Panc1 (cell line): ENCODE data around the gene MT1H. TPM values are rescaled to one million over a fixed set of nuclear protein-coding genes. Genes with fewer than 3 reads are reported as not detected.

ENCODE experiments used
- ATAC-seq: fragments of 200-7000 bp; cut with Tn5 transposase; 2 replicates; pipeline ENCODE4 v1.9.1; 2020; ENCODE audit warnings: mild to moderate bottlenecking, moderate library complexity
- BruUV-seq: library from RNA; stranded (reverse); fragments of 400-500 nt; replicated peaks from 2 replicates; lab custom pipeline; 2021; lab: Mats Ljungman, UMichigan
- CTCF ChIA-PET: fragments of 300-600 bp; sonication (Branson Sonifier 250); formaldehyde crosslinking; loops from one replicate; lab custom pipeline; 2022; ENCODE audit warnings: antibody characterized with exemption; lab: Charles Lee
- POLR2A ChIA-PET: fragments of 300-600 bp; sonication (Branson Sonifier 250); formaldehyde crosslinking; loops from one replicate; lab custom pipeline; 2022; ENCODE audit warnings: antibody characterized with exemption; lab: Charles Lee
- DNase-seq: peaks from one replicate; pipeline ENCODE4 v3.0.0-alpha.2; 2010; ENCODE audit warnings: low read depth, low spot score
- H3K27ac ChIP-seq: 2 replicates; pipeline ENCODE4 v1.5.1; 2011; ENCODE audit warnings: mild to moderate bottlenecking, low read length, inconsistent platforms
- H3K27me3 ChIP-seq: fragments of 200-500 bp; sonication (Bioruptor generic); 2 replicates; pipeline ENCODE4 v1.6.0; 2014; ENCODE audit warnings: low read length, inconsistent platforms; ENCODE audit not compliant: control insufficient read depth, insufficient read depth
- H3K36me3 ChIP-seq: fragments of 200-500 bp; sonication (Bioruptor generic); 2 replicates; pipeline ENCODE4 v1.5.1; 2014; ENCODE audit warnings: inconsistent platforms, mild to moderate bottlenecking, low read length, moderate library complexity; ENCODE audit not compliant: control insufficient read depth, insufficient read depth
- H3K4me1 ChIP-seq: 2 replicates; pipeline ENCODE4 v1.5.1; 2011; ENCODE audit warnings: inconsistent platforms, mild to moderate bottlenecking, low read length, moderate library complexity; ENCODE audit not compliant: control insufficient read depth, insufficient read depth
- H3K4me3 ChIP-seq, 2 experiments: 2 replicates each; pipeline ENCODE4 v1.5.1; 2011 to 2012; ENCODE audit warnings: low read depth in 2 of 2, low read length in 2 of 2, mild to moderate bottlenecking in 2 of 2, inconsistent platforms in 1 of 2, moderate library complexity in 1 of 2
- H3K9me3 ChIP-seq: fragments of 200-500 bp; sonication (Bioruptor generic); 2 replicates; pipeline ENCODE4 v1.5.1; 2014; ENCODE audit warnings: low read depth, mild to moderate bottlenecking, inconsistent platforms, low read length, moderate library complexity; ENCODE audit not compliant: control insufficient read depth, insufficient read depth
- POLR2AphosphoS5 ChIP-seq: IDR thresholded peaks from 2 replicates; pipeline ENCODE4 v1.6.1; 2012; ENCODE audit warnings: mild to moderate bottlenecking, low read depth, low read length, moderate library complexity
- SIN3A ChIP-seq: IDR thresholded peaks from 2 replicates; pipeline ENCODE4 v1.6.1; 2012; ENCODE audit warnings: low read depth, mild to moderate bottlenecking, low read length, moderate library complexity, borderline replicate concordance; ENCODE audit not compliant: insufficient read depth
- TCF7L2 ChIP-seq: IDR thresholded peaks from 2 replicates; pipeline ENCODE4 v1.6.1; 2011; ENCODE audit warnings: mild to moderate bottlenecking, low read depth, low read length, inconsistent platforms
- in situ Hi-C: cut with HindIII; loops from 2 replicates; pipeline ENCODE4 v1.10.0; 2016; ENCODE audit warnings: low sequenced_read_pairs, low pct_unique_long_range_greater_than_20kb
- intact Hi-C: fragments of 100-400 bp; cut with micrococcal nuclease; formaldehyde crosslinking; loops from one replicate; pipeline ENCODE4 v1.10.0; 2022; ENCODE audit not compliant: unreplicated experiment
- total RNA-seq: library from RNA; stranded (reverse); gene quantifications from one replicate; pipeline ENCODE4 v1.2.1, GENCODE V29; 2021; ENCODE audit not compliant: unreplicated experiment
- TF ChIP-seq, protein P1 (sequence below), 2 experiments: IDR thresholded peaks; 2 replicates each; pipeline ENCODE4 v1.6.1; 2011 to 2012; ENCODE audit warnings: low read depth in 2 of 2, control low read depth in 1 of 2, low read length in 1 of 2, mild to moderate bottlenecking in 1 of 2, moderate library complexity in 1 of 2; ENCODE audit not compliant: insufficient read depth in 1 of 2
- TF ChIP-seq, protein P2 (sequence below): fragments of 450-650 bp; IDR thresholded peaks from 2 replicates; pipeline ENCODE4 v1.5.1; 2017; ENCODE audit warnings: mild to moderate bottlenecking

The MT1H gene
- total RNA-seq, 1 experiment from 2014 or later, result not detected

DNA sequence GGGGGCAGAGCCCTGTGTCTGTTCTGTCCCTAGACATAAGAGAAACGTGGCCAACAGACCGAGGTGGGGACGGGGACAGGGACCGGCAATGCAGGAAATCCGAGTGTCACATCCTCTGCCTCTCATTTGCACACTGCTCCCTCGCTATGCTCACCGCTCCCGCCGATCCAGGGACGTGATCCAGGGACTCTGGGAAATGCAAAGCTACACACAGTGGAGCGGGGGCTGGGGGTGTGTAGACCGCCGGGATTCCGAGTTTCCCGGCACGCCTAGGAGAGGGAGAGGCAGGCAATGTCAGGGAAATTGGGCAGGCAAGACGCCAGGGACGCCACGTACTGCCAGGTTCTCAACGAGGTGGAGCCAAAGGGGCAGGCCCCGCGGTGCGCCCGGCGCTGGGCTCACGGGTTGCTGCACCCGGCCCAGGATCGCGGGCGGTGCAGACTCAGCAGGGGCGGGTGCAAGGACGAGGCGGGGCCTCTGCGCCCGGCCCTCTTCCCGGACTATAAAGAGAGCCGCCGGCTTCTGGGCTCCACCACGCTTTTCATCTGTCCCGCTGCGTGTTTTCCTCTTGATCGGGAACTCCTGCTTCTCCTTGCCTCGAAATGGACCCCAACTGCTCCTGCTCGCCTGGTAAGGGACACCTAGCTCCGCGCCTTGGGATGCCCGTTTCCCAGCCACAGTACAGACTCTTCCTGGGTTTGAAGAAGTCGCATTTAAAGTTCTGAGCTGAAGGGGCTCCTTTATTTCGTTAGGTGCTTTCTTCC, 12.5 kb downstream of the MT1H start, which contains the start of gene MT1X:
Gene MT1X, plus strand, starts transcription at position 532 of the 764 bp plus-strand sequence. Its CDS starts 71 bp downstream, at position 603.
- H3K27ac ChIP-seq, result peak within 1 kb of the TSS; percentile 86
- H3K27me3 ChIP-seq, result no peaks in the 10 kb centered on the region
- peak within 1 kb of the TSS; percentile 68 to 75 for H3K4me3 ChIP-seq
- H3K9me3 ChIP-seq, result no peaks in the 10 kb centered on the region; the same call in 1 of the 2 replicates
- peak; percentile 99 for ATAC-seq
- H3K36me3 ChIP-seq, result no peaks in the 10 kb centered on the region
- BruUV-seq, result no TSS peak
- in situ Hi-C loops, result no loop called here
- ChIA-PET POLR2A (interaction anchor here (0.5 to 0.6 kb wide), 2 partner anchors 9 to 156 kb away, joined by 4 to 7 read pairs; no protein-coding TSS in a partner anchor), CTCF (no interaction called here)
- TF ChIP-seq, protein P1, sequence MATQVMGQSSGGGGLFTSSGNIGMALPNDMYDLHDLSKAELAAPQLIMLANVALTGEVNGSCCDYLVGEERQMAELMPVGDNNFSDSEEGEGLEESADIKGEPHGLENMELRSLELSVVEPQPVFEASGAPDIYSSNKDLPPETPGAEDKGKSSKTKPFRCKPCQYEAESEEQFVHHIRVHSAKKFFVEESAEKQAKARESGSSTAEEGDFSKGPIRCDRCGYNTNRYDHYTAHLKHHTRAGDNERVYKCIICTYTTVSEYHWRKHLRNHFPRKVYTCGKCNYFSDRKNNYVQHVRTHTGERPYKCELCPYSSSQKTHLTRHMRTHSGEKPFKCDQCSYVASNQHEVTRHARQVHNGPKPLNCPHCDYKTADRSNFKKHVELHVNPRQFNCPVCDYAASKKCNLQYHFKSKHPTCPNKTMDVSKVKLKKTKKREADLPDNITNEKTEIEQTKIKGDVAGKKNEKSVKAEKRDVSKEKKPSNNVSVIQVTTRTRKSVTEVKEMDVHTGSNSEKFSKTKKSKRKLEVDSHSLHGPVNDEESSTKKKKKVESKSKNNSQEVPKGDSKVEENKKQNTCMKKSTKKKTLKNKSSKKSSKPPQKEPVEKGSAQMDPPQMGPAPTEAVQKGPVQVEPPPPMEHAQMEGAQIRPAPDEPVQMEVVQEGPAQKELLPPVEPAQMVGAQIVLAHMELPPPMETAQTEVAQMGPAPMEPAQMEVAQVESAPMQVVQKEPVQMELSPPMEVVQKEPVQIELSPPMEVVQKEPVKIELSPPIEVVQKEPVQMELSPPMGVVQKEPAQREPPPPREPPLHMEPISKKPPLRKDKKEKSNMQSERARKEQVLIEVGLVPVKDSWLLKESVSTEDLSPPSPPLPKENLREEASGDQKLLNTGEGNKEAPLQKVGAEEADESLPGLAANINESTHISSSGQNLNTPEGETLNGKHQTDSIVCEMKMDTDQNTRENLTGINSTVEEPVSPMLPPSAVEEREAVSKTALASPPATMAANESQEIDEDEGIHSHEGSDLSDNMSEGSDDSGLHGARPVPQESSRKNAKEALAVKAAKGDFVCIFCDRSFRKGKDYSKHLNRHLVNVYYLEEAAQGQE (IDR thresholded peaks at IDR 0.05; ENCODE audit: insufficient read depth in 1 of 2, low read depth in 2 of 2, low read length in 1 of 2), result no peak
- peak; percentile 78 for TF ChIP-seq POLR2AphosphoS5
- no peak for TF ChIP-seq SIN3A
- TF ChIP-seq, protein P2, sequence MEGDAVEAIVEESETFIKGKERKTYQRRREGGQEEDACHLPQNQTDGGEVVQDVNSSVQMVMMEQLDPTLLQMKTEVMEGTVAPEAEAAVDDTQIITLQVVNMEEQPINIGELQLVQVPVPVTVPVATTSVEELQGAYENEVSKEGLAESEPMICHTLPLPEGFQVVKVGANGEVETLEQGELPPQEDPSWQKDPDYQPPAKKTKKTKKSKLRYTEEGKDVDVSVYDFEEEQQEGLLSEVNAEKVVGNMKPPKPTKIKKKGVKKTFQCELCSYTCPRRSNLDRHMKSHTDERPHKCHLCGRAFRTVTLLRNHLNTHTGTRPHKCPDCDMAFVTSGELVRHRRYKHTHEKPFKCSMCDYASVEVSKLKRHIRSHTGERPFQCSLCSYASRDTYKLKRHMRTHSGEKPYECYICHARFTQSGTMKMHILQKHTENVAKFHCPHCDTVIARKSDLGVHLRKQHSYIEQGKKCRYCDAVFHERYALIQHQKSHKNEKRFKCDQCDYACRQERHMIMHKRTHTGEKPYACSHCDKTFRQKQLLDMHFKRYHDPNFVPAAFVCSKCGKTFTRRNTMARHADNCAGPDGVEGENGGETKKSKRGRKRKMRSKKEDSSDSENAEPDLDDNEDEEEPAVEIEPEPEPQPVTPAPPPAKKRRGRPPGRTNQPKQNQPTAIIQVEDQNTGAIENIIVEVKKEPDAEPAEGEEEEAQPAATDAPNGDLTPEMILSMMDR, result no peak
- TF ChIP-seq TCF7L2, result peak; percentile 92
- intact Hi-C loops, result no loop called here
- DNase-seq, result no peak
- peaks cover 7% of the 10 kb centered on the region for H3K4me1 ChIP-seq

DNA sequence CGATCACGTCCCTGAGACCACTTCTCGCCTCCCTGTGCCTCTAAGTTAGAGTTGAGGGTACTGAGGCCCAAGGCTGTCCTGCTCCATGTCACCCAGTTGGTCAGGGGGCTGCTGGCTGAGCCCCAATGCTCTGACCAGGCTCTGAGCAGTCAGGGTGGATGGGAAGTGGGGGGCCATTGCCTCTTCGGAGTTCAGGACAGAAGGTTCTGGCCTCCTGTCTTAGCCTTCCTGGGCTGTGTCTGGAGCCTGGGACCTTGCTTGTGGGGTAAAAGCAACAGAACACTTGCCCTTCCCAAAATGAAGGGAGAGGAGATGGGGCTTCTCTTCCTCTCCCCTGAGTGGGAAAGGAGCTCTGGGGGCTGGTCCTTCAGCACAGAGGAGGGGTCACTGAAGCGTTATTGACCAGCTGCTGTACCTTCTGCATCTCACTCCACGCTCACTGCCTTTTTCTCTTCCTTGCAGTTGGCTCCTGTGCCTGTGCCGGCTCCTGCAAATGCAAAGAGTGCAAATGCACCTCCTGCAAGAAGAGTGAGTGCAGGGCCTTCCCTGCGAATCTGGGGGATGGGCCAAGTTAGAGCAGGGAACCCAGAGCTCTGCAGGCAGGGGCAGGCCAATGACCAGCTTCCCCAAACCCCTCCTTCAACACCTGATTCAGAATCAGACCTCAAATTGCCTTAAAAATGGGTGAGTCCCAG, 13.2 kb downstream of the MT1H start:
- no peaks in the 10 kb centered on the region for H3K36me3 ChIP-seq
- H3K4me1 ChIP-seq, result peaks cover 7% of the 10 kb centered on the region
- ATAC-seq (0 out of 2 replicates have a peak, but pooled peaks have one; percentile 3), DNase-seq (no peak)
- TF ChIP-seq SIN3A, result no peak
- no peak for TF ChIP-seq POLR2AphosphoS5
- TF ChIP-seq, protein P2, result no peak
- TF ChIP-seq, protein P1 (IDR thresholded peaks at IDR 0.05; ENCODE audit: insufficient read depth in 1 of 2, low read depth in 2 of 2, low read length in 1 of 2), result no peak
- no peak for TF ChIP-seq TCF7L2
- BruUV-seq, result TSS peak; percentile 95
- peak overlapping the region; percentile 68 to 75 for H3K4me3 ChIP-seq
- intact Hi-C loops (no loop called here), in situ Hi-C loops (no loop called here)
- no peaks in the 10 kb centered on the region for H3K27me3 ChIP-seq
- CTCF ChIA-PET, result interaction anchor here (1.2 kb wide), 1 partner anchor 19 kb away, joined by 5 read pairs; no protein-coding TSS in a partner anchor
- peak overlapping the region; percentile 86 for H3K27ac ChIP-seq
- H3K9me3 ChIP-seq, result no peaks in the 10 kb centered on the region; the same call in 1 of the 2 replicates
- POLR2A ChIA-PET, result interaction anchor here (0.5 kb wide), 1 partner anchor 156 kb away, joined by 4 read pairs; no protein-coding TSS in a partner anchor
